Activated CD4-positive, alpha-beta T cell treated with anti-CD3 and anti-CD28 coated beads, Interleukin-2, amount 50 U/mL, for 48 hours (primary cell): ENCODE data around the gene MAP2K5.

ENCODE experiments used
- DNase-seq, 2 experiments: peaks; one replicate each; pipeline ENCODE4 v3.0.0-alpha.2; 2020

Gene MAP2K5

DNA sequence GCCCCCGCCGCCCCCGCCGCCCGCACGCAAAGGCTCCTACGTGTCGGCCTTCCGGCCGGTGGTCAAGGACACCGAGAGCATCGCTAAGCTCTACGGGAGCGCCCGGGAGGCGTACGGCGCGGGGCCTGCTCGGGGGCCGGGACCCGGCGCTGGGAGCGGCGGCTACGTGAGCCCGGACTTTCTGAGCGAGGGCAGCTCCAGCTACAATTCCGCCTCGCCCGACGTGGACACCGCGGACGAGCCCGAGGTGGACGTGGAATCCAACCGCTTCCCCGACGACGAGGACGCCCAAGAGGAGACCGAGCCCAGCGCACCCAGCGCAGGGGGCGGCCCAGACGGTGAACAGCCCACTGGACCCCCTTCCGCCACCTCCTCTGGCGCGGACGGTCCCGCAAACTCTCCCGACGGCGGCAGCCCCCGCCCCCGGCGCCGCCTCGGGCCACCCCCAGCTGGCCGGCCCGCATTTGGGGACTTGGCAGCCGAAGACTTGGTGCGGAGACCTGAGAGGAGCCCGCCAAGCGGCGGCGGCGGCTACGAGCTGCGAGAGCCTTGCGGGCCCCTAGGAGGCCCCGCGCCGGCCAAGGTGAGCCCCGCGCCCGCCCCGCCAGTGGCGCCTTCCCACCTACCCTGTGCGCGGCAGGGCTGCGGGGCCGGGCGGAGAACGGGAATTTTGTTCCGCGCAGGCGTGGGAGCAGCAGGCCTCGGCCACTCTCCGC lies 285.2 kb downstream of the MAP2K5 start:
- DNase-seq: no peak

DNA sequence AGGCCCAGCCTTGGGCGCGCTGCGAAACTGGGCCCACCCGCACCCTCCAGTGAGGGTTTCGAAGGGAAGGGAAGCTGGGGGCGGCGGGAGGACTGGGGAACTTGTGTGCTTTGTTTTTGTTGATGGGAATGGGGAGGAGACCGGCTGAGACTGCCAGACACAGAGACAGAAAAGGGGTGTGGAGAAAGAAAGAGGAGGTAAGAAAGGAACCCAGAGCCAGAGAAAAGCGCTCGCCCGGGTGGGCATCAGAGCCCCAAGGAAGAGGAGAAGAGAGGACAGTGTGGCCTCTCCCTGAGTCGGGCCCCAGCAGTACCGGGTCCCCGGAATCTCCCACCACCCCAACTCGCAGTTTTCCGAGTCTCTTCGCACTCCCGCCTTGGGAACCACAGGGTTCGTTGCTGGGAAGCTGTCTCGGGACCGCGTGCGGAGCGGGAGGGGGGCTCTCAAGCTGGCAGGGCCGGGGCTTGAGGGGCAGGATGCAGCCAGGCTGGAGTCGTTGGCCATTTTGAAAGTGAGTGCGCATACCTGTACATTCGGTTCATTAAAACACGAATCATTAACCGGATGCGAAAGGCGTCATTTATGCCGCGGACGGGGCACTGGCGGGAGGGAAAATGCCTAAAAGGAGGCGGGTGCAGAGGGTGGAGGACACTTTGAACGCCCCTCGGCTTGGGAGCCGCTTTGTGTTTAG lies 285.9 kb downstream of the MAP2K5 start:
- no peak for DNase-seq

DNA sequence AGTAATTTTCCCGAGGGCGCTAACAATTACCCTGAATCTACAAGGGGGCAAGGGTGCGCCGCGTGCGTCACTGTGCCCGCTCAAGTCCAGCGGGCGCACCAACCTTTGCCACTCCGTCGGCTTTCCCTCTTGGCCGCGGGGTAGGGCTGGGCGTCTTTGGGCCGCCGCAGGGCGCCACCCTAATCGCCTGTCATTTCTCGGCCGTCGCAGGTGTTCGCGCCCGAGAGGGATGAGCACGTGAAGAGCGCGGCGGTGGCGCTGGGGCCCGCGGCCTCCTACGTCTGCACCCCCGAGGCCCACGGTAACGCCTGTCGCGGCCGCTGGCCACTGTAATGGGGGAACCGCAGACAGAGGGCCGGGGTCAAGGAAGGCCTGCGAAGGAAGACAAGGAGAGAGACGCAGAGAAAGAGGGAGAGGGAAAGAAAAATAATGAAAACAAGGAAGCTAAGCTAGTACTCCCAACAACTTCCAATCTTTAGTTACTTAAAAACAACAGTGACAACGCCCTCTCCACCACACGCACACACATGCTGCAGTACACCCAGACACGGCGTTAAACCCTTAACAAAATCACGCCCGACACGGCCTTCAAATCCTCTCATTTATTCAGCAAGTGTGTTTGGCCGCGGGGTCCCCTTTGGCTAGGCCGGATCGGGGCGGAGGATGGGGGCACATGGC lies 286.6 kb downstream of the MAP2K5 start:
- DNase-seq: peak; percentile 13 to 15

DNA sequence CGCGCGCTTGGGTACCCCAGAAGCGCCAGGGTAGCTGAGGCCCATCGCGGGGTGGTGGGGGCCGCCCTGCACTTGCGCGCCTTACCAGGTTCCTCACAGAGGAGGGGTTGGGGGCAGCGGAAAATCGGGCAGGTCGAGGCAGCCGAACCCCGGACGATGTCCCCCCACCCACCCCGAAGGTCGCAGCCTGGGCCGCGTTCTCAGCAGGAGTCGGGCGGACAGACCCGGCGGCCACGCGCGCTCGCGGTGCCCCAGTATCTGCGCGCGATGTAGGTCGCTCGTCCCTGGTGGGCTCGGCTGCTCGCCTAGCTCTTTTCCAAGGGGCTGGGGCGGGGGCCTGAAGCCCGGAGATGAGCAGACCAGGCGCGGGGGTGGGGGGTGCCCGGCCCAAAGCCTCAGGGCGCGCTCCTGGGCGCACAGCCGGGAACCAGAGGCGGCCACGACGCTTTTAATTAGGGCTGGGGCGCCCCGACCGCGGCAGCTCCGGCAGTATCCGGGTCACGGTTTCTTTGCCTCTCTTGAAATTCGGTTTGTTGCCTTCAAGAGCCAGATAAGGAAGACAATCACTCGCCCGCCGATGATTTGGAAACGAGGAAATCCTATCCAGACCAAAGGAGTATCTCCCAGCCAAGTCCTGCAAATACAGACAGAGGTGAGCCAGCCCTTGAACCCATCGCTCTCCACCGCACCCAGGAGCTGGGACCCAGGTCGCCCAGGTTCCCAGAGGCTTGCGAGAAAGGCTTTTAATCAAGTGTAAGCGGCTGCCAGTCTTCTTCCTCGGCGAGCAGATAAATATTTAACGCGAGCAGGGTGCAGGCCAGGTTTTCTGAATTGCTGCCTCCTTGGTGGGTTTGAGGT lies 287.4 kb downstream of the MAP2K5 start:
- DNase-seq: no peak

DNA sequence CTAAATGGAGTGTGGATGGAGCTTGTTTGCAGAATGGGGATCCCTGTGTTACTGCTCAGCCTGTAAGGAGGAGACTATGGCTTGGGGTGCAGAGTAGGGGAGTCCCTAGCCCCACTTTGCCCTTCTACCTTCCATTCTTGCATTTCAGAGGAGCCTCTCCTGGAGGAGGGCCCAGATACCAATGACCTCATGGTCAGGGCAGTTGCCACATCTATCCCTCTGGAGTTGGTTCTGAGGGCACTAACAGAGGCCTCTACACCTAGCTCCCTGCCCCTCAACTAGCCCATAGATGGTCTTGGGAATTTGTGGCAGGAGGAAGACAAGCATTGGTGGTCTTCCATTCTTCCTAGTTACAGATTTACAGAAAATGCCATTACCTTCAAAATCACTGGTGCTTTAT lies 288.9 kb downstream of the MAP2K5 start:
- no peak for DNase-seq

DNA sequence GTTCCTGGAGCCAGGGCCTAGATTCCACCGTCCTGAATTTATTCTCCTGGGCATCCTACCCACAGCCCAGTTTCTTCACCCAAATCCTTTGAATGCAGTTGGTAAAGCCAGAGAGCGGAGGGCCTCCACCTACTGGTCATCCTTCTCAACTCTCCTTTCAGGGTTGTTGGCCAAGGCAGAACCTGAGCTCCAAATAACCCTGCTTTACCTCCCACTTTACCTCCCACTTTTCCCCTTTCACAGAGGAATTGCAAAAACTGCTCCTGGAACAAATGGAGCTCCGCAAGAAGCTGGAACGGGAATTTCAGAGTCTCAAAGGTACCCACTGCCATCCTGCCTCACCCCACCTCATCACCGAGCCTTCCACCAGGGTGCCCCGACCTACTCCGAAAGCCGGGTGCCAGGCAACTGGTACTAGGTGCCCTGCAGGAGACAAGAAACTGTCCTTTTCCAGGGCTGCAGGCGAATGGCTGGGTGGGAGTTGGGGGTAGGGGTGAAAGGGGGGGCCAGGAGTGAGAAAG lies 289.6 kb downstream of the MAP2K5 start:
- no peak for DNase-seq

DNA sequence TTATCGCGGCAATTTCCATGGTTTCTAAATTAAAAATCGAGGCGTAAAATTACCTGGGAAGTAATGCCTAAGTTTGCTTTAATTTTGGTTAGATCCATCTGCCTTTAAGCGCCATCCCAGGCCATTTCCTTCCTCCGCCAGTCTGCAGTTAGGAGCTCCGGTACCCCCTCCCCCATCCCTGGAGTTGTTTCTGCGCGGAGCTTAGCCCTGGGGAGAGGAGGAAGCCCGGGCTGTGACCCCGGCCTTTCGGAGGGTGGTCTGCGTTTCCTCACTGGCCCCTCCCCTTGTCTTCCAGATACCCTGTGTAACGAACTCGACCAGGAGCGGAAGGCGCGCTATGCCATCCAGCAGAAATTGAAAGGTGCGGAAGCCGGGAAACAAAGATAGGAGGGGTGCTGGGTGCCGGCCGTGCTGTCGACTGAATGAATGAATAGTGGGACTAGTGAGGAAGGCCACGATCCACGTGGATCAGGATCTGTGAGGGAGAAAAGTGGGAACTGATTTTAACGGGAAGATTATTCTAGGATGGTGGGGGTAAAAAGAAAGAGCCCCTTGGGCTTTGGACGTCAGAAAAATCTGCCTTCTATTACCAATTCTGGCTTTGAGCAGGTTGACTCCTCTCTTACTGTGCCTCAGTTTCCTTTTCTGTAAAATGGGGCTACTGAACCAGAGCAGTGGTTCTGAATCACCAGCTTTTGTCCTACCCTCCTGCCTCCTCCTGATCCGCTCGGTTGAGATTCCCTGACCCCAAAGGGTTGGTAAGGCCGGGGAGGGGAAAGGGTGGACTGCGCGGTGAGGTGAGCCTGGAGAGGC lies 290.6 kb downstream of the MAP2K5 start:
- DNase-seq: no peak

DNA sequence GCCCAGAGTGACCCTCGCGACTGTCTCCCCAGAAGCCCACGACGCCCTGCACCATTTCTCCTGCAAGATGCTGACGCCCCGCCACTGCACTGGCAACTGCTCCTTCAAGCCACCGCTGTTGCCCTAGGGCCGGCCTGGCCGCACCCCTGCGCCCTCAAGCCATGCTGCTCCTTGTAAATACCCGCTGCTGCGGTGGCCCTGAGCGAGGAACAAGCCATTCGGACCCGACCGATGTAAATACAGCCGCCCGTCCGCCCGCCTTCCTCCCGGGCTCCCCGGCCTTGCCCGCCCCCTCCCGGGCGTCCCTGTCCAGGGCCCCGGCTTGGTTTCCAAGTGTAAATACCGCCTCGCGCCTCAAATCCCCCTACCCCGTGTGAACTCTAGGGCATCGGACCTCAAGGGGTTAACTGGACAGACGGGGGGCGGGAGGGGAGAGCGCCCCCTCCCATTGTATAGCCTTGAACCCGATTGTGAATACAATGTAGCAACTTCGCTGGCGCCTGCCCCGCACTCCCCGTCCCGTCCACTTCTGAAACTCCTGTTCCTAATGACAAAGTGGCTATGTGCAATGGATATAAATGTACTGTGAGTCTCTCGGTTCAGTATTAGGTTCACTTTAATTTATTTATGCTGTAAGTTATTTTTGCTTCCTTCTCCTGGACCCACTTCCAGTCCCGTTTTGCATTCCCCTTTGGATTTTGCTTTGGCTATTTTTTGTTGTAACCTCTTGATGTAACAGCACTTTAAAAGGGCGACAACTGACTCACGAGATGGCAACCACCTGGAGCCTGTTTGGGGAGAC lies 291.4 kb downstream of the MAP2K5 start:
- peak in 1 of 2 experiments; percentile 49 for DNase-seq

DNA sequence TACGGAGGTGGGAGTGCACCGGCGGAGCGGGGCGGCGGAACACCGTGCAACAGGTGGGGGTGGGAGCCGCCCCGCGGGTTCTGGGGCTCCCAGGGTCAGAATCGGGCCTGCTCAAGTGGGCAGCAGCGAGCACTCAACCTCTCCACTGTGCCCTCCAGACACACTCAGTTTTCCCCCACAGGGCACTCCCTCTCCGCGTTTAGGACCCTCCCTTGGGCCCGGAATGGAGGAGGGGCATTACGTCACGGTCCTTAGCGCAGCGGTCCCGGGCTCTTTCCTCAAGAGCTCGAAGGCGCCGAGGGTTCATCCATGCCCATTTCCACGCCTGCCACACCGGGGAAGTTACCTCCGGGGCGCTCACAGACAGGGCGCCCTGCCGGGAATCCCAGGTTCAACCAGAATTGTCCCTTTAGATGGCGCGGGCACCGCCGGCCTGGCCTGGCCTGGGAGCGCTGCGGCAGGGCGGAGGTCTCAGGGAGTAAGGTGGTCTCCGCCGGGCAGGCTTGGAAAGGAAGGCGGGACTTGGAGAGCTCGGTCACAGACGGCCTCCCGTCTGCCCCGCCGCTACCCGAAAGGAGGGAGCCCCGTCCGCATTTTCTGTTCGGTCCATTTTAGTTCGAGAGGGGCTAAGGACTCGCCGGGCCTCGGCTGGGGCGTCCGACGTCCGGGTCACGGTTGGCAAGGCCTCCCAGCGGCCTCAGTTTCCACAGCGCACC lies 292.2 kb downstream of the MAP2K5 start:
- DNase-seq: no peak

DNA sequence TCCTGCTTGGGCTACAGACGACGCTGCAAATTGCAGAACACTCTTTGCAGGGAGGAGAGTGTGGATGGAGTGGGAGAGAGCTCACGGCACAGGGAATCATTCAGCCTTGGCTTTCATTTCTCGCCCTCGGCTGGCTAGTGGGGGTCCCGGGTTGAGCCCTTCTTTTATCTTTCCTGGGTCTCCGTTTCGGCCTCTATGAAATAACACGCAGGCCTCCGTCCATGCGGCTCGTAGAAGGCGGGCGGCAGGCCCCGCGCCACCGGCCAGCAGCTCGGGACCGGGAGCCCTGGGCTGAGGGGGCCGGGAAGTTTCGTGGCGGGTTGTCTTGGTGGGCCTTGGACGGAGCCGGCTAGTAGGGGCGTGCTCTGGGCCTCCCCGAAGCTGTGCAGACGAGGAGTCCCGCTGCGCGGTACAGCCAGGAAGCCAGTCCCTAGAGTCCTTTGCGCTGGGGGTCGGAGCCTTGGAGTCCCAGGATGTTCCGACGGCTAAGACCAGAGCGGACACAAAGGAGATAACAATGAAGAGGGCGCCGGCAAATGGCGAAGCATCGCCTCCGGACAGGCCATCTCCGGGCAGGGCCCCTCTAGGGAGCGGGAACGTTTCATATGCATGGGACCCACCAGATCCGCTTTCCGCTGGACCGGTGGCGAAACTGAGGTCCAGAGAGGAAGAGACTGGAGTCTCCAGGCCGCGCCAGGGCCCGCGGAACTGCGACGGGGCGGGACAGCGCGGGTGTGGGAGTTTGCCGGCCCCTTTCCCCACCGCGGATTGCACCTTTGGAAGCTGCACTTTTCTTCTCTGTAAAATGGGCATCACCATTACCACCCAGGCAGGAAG lies 293.0 kb downstream of the MAP2K5 start:
- DNase-seq: no peak

DNA sequence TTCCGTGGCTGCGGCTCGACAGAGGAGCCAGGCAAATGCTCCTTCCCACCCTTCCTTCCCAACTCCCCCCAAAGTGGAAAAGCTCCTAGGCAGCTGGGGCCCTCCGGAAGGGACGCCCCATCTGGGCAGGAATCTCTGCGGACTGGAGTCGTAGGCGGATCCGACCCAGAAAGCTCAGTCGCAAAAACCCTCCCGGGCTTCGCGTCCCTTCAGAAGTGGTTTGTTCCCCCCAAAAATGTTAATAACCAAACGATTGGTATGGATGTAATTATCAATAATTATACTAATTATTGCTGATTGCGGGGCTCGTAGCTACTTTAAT lies 293.6 kb downstream of the MAP2K5 start:
- DNase-seq: no peak

DNA sequence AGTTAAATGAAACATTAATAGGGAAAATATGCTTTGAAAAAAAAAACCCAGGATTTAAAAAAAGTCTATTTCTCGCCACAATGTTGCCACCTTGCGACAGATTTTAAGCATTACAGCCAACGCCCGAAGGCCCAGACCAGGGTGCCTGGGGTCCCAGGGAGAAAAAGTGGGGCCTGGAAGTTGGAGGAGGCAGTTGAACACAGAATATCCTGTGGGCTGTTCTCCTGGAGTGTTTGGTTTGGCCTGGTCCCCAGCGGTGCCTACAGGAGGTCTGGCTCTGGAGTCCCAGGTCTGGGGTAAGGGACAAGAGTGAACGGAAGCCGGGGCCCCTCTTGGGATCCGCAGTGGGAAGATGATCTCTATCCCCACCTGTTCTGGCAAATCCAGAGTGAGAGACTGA lies 294.0 kb downstream of the MAP2K5 start:
- DNase-seq: peak in 1 of 2 experiments; percentile 63

DNA sequence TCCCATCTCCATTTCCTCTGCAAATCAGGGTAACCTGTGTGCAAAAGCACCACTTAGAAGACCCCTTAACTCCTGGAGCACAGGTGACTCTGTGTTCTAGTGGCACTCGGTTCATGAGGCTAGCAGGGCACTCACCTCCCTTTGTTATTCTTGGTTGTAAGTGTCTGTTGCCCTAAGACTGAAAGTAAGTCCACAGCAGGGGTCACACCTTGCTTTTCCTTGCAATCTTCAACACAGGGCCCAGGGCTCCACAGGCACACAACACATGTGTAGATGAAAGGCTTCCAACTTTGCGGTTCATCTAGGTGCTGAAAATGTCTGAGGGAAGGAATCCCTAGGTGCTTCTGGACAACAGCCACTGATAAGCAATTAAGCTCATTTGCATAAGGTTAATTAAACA lies 294.5 kb downstream of the MAP2K5 start:
- no peak for DNase-seq

DNA sequence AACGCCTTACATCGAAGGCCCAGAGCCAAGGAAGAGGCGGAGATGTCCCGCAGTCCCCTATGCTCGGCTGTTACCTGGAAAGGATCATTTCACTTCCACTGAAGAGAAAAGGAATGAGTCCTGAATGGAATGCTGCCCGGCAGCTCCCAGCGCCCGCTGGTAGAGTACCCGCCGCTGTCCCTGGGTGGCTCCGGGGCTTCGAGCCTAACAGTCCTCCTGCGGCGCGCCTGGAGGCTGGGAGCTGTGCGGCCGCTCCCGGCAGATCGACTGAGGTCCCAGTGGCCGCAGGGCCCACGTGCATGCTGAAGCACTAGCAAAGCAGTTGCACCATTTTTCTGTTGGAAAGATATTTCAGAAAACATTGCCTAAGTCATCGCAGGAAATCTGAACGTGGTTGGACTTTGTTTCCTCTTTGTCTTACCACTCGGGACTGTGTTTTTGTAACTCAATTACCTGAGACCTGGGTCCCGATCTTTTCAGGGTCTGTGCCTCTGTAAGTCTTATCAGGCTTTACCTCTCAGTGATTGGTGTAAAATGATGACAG lies 296.4 kb downstream of the MAP2K5 start:
- no peak for DNase-seq

DNA sequence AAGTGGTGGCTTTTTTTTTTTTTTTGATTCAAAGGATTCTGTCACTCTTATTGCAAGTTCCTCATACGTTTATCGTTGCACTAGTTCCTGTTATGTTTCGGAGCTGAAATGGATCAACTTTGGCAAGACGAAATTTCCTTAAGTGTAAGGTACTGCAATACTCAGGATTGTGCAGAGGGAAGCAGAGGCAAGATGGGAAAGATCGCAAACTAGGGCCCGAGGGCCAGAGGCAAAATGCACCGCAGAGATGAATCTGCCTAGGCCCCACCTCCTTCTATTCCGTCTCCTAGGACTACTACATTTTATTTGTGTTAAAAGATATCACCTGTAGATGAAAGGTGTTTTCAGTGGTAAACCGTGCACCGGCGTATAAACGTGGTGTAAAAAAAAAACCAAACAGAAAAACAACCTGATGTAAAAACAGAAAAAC lies 297.0 kb downstream of the MAP2K5 start:
- DNase-seq: no peak

DNA sequence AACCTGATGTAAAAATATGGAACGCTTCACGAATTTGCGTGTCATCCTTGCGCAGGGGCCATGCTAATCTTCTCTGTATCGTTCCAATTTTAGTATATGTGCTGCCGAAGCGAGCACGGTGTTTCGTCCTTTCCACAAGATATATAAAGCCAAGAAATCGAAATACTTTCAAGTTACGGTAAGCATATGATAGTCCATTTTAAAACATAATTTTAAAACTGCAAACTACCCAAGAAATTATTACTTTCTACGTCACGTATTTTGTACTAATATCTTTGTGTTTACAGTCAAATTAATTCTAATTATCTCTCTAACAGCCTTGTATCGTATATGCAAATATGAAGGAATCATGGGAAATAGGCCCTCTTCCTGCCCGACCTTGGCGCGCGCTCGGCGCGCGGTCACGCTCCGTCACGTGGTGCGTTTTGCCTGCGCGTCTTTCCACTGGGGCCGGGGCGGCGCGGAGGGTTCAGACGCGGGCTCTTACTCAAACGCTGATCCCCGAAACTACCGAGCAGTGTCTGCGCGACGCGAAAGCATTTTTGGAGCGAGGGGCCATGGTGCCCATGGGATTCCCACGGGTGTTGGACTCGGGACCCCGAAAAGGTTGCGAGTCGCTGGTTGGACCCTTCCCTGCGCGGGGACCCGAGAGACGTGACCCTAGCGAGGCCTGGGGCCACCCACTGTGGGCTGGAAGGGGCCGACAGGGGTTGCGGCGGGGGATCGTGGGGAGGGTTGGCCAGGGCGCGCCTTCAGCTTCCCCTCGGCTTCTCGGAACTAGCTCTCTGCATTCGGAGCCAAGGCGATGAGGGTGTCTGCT lies 297.6 kb downstream of the MAP2K5 start, which contains the start of gene RNU6-1:
RNU6-1 (minus strand) TSS at position 117 of the 820 bp plus-strand sequence.
- peak; percentile 94 to 96 for DNase-seq

DNA sequence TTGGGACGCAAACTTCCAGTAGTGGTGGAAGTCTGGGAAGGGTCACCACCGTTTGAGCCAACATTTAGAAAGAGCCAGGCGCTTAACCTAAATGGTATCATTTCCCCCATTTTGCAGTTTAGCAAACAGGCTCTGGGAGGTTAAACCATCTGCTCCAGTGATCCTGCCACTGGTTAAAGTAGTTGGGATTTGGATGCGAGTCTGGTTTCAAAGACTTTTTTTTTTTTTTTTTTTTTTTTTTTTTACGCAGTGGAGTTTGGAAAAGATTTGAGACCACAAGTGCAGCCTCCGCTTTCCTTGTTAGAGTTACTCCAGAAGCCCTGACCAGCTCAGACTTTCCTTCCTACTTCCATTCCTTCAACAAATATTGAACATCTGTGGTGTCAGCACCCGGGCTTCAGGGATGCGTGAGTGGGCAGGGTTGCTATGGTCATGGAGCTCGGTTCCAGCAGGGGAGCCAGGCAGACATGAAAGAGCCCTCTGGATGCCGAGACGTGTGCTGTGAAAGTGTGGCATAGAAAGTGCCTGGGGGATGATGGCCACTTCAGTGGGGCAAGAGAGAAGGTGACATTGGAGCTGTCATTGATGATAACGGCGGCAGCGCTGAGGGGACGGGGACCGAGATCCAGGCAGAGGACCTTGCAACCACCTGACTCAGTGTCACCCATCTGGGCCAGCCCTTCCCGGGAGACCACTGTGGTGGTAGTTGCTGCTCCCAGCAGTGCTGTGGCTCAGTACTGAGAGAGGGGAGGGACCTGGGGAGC lies 298.4 kb downstream of the MAP2K5 start:
- no peak for DNase-seq

DNA sequence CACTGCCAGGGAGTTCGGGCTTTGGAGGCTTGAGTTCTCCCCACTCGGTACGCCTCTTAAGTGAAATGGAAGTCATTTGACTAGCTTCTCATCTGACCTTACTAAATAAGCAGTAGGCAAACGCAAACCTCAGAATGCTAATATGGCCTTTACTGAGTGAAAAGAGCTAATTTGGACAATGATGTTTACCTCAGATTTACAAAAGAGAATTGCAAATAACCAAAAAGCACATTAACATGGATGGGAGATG lies 298.9 kb downstream of the MAP2K5 start:
- no peak for DNase-seq
